ENCODE data around the gene PACS2.

Gene PACS2

DNA sequence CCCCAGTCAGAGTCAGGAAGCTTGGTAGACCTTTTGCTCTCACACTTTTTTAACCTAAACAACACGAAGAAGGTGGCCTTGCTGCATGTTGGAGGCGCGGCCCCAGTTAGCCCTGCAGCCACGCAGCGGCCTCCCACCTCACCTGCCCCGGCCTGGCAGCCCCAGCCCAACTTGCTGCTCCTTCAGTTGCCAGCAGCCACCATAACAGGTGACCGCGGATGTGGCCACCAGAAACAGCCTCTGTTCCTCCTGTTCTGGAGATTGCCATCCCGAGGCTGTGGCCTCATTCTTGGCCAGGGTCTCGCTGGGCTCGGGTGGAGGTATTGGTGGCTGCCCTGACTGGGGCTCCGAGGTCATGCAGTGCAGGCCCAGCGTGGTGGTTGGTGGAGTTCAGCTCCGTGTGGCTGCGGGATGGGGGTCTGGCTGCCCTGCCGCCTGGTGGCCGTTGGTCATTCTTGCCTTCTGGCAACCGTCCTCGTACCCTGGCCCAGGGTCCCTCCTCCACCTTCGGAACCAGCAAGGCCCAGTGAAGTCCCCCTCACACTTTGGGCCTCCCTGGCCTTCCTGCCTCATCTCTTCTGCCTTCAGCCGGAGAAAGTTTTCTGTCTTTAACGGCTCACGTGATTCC lies 63.1 kb downstream of the PACS2 start:
- DNase-seq = no peak

GRCh38 chr14:105378199-105378598 lies 63.7 kb downstream of the PACS2 start:
- DNase-seq = no peak

- no peak for DNase-seq
Measured at GRCh38 chr14:105378873-105379685, 64.5 kb downstream of the PACS2 start.

GRCh38 chr14:105379946-105380345 lies 65.4 kb downstream of the PACS2 start:
- DNase-seq = no peak

DNA sequence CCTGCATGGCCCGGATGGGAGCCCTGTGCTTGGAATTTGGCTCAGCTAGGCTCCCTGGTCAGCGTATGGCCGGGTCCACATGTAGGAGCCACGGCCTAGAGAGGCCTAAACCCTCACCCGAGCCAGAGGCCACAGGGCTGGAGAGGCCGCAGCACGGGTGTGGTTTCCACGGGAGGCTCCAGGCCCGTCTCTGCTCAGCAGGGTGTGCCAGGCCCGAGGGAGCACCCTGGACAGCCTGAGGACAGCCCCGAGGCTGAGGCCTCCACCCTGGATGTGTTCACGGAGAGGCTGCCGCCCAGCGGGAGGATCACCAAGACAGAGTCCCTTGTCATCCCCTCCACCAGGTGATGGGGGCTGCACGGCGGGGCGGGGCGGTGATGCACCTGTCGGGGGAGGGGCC lies 66.2 kb downstream of the PACS2 start:
- no peak for DNase-seq

- no peak for DNase-seq
Measured at GRCh38 chr14:105381446-105382342, 67.1 kb downstream of the PACS2 start.

DNA sequence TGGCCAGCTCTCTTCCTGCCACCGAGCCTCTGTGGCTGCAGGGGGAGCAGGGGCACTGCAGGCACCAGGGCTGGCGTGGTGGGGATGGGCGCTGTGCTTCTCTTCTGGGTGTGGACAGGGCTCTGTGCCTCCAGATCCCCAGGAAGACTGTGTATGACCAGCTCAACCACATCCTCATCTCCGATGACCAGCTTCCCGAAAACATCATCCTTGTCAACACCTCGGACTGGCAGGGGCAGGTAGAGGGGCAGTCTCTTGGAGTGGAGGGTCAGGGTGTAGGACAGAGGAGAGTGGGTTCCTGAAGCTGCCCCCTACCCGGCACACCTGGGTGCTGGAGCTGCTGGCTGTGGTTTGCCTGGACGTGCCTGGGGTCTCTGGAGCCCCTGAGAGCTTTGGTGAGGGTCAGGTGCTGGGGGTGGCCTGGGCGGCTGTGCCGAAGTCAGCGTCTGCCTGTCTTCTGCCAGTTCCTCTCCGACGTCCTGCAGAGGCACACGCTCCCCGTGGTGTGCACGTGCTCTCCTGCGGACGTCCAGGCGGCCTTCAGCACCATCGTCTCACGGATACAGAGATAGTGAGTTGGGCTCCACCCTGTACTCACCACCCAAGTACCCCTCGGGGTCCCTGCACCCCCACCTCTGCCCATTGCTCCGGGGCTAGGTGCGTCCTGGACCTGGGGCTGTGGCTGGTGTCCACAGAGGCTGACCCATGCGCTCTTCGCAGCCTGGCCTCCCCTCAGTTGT lies 68.0 kb downstream of the PACS2 start:
- no peak for DNase-seq

DNA sequence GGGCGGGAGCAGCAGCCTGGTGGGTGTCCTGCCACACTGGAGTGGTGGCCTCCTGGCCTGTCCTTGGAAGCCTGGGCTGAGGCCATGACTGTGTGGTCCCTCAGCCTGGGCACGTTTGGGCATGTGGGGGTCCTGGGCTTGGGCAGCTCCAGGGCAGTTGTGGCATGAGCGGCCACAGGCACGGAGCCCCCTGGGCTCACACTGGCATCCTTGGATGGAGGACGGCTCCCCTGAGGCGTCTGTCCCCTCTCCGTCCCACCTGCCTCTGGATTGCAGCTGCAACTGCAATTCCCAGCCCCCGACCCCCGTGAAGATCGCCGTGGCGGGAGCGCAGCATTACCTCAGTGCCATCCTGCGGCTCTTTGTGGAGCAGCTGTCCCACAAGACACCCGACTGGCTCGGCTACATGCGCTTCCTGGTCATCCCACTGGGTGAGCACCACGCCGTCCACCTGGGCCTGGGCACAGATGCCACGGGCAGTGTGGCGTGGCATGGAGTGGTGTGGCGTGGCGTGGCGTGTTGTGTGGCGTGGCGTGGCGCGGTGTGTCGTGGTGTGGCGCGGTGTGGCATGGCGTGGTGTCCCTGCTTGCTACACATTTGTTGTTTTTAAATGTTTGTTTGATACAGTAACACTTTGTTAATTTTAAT lies 68.7 kb downstream of the PACS2 start:
- no peak for DNase-seq

DNA sequence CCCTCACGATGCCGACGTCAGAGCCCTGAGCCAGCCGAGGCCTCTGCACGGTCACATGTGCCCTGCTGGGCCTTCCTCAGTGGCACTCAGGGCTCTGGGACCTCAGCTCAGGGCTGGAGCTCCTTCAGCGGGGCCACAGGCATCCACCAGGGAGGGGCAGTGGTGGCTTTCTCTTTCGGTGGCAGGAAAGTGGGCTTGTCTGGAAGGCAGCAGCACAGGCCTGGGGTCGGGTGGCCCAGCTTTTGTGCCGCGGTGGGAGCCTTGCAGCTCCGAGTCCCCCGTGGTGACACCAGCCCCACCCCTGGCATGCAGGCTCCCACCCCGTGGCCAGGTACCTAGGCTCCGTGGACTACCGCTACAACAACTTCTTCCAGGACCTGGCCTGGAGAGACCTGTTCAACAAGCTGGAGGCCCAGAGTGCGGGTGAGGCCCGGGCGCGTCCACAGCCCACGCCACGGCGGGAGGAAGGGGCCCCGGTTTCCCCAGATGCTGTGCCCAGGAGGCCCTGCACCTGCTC lies 69.6 kb downstream of the PACS2 start:
- DNase-seq = no peak

DNA sequence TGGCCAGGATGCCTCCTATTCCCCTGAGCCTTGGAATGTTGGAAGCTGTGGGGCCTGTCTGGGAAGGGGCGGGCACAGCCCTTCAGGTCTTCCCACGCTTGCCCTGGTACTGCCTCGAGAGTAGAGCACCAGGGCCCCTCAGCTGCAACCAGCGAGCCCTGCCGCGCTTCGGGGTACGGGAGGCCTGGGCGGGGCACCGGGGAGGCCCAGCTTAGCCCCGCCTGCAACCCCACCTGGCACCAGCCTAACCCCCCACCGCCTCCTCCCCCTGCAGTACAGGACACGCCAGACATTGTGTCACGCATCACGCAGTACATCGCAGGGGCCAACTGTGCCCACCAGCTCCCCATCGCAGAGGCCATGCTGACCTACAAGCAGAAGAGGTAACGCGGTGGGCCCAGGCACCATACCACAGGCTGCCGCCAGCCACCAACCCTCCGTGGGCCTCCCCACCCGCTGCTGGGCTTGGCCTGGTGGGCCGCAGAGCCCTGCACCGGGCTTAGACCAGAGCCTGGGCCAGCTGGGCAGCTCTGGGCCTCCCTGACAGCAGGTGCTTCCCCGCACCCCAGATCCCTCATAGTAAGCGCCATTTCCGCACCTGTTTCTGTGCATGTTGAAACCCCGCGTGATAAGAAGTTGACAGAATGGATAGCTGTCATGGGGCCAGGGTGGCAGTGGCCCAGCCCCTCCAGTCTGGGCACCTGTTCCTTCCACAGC lies 70.2 kb downstream of the PACS2 start:
- DNase-seq = no peak

- DNase-seq = no peak
Measured at GRCh38 chr14:105385322-105385637, 70.7 kb downstream of the PACS2 start.

GRCh38 chr14:105385698-105386365 lies 71.3 kb downstream of the PACS2 start:
- no peak for DNase-seq

GRCh38 chr14:105386581-105387529 lies 72.3 kb downstream of the PACS2 start:
- DNase-seq = no peak

- no peak for DNase-seq
Measured at GRCh38 chr14:105387530-105387922, 73.0 kb downstream of the PACS2 start.

GRCh38 chr14:105388110-105388951 lies 73.8 kb downstream of the PACS2 start:
- DNase-seq = no peak

DNA sequence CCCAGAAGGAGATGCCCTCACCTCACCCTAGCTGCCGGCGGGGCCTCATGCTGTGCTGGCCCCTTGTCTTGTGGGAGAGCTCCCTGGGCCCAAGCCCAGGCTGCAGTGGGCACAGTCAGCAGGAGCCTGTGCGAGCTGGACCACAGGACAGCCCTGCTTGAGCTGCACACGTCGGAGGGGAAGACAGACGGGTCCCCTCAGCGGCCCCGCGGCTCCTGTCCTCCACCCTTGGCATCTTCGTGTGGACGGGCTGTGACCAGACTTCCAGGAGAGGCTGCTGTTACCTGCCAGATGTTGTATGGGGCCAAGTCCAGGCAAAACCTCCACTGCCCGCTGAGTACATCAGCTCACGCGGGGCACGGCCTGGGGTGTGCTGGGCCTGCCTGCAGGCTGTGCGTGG lies 74.4 kb downstream of the PACS2 start:
- DNase-seq = no peak

- no peak for DNase-seq
Measured at GRCh38 chr14:105389534-105389933, 75.0 kb downstream of the PACS2 start.

DNA sequence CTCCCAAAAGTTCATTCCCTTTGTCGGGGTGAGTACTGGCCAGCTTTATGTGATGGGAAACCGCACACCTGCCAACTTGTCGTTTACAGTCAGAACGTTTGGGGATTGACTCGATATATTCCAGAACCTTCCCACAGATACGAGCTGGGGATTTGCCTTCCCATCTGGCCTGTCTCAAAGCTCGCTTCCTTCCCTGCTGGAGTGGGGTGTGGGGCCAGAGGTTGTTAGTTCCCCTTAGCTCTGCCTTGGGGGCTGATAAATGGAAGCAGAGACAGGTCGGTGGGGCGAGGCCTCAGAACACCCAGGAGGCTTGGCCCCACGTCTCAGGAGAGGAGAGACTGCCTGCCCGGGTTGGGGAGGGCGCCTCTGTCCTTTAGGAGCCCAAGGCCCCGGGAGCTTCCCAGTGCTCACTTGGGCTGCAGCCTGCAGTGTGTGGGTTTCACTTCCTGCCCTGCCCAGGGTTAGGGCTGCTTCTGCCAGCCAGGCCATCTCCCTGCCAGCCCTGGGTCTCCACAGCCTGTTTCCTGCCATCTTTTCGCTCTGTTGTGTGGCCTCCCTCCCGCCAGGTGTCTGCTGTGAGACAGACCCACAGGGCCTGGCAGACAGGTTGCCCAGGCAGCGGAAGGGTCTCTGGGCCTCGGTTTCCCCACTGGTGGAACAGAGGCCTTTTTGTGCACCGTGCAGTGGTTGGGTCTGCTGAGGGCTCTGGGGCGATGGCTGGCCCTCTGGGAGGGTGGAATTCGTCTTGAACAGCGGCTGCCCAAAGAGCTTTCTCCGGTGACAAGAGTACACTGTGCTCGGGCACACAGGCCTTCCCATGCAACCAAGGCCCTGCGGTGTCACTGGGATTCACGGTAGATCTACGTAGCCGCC lies 75.7 kb downstream of the PACS2 start:
- no peak for DNase-seq
